ENCODE results near the gene CDH11.

GRCh38 chr16:65095090-65095728 lies 26.7 kb downstream of the CDH11 start:
- no peak for TF ChIP-seq EZH2 (IDR thresholded peaks at IDR 0.05; ENCODE audit: borderline replicate concordance, low read depth, low read length, poor library complexity, severe bottlenecking)
- TF ChIP-seq CTCF (conservative IDR thresholded peaks at IDR 0.05; ENCODE audit: low read depth, low read length) = no peak
